Right atrium auricular region (tissue), 2 donors: ENCODE data around the gene NUP62CL. TPM values are rescaled to one million over a fixed set of nuclear protein-coding genes. Genes with fewer than 3 reads are reported as not detected.

Source experiments
- DNase-seq: peaks from one replicate; pipeline ENCODE4 v3.0.0-alpha.2; 2019; ENCODE audit warnings: low spot score
- H3K27ac ChIP-seq, 2 donors: fragments of 200-600 bp; sonication (generic); 1 replicate in 1 of 2; 2 replicates in 1 of 2; pipeline ENCODE4 v1.5.1; 2016 to 2019
- H3K27me3 ChIP-seq, 2 donors: fragments of 200-600 bp; sonication (generic); one replicate each; pipeline versions ENCODE4 v1.5.1 to v1.6.0; 2017 to 2019
- H3K36me3 ChIP-seq: fragments of 200-600 bp; sonication (generic); one replicate; pipeline ENCODE4 v1.5.1; 2016
- H3K4me1 ChIP-seq, 2 donors: fragments of 200-600 bp; sonication (generic); one replicate each; pipeline versions ENCODE4 v1.5.1 to v1.6.0; 2017 to 2019
- H3K4me3 ChIP-seq, 2 donors: fragments of 200-600 bp; sonication (generic); 1 replicate in 1 of 2; 2 replicates in 1 of 2; pipeline ENCODE4 v1.5.1; 2017 to 2019; ENCODE audit warnings: mild to moderate bottlenecking in 1 of 2, moderate library complexity in 1 of 2
- H3K9me3 ChIP-seq, 2 donors: fragments of 200-600 bp; sonication (generic); one replicate each; pipeline ENCODE4 v1.5.1; 2019
- total RNA-seq, 2 donors: library from RNA; depleted of rRNA; stranded (reverse); fragments of >200 nt; gene quantifications; one replicate each; pipeline ENCODE4 v1.1.0, GENCODE V29; 2016
- TF ChIP-seq, protein P1 (sequence below), 2 donors: fragments of 200-600 bp; sonication (generic); IDR thresholded peaks; one replicate each; pipeline ENCODE4 v1.5.1; 2019; ENCODE audit warnings: antibody characterized with exemption in 2 of 2

Gene NUP62CL
- total RNA-seq, 2 donors from 2014 or later, result not detected

DNA sequence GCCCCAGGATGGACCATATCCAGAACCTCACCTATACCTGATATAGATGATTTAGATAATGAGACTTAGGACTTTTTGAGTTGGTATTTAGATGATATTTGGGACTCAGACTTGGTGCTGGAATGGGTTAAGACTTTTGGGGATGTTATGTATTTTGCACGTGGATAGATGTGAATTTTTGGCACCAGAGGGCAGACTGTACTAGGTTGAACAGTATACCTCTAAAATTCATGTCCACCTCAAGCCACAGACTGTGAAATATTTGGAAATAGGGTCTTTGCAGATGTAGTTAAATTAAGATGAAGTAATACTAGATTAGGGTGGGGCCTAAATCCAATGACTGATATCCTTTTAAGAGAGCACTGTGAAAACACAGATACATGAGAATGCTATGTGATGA, 103.3 kb downstream of the NUP62CL start:
- Histone ChIP-seq H3K9me3 (no peaks in the 10 kb centered on the region), H3K36me3 (no peaks in the 10 kb centered on the region), H3K27me3 (no peaks in the 10 kb centered on the region), H3K4me1 (no peaks in the 10 kb centered on the region), H3K4me3 (no peak overlapping the region), H3K27ac (no peak overlapping the region)
- no peak for DNase-seq
- TF ChIP-seq, protein P1, sequence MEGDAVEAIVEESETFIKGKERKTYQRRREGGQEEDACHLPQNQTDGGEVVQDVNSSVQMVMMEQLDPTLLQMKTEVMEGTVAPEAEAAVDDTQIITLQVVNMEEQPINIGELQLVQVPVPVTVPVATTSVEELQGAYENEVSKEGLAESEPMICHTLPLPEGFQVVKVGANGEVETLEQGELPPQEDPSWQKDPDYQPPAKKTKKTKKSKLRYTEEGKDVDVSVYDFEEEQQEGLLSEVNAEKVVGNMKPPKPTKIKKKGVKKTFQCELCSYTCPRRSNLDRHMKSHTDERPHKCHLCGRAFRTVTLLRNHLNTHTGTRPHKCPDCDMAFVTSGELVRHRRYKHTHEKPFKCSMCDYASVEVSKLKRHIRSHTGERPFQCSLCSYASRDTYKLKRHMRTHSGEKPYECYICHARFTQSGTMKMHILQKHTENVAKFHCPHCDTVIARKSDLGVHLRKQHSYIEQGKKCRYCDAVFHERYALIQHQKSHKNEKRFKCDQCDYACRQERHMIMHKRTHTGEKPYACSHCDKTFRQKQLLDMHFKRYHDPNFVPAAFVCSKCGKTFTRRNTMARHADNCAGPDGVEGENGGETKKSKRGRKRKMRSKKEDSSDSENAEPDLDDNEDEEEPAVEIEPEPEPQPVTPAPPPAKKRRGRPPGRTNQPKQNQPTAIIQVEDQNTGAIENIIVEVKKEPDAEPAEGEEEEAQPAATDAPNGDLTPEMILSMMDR (IDR thresholded peaks at IDR 0.05), result no peak

DNA sequence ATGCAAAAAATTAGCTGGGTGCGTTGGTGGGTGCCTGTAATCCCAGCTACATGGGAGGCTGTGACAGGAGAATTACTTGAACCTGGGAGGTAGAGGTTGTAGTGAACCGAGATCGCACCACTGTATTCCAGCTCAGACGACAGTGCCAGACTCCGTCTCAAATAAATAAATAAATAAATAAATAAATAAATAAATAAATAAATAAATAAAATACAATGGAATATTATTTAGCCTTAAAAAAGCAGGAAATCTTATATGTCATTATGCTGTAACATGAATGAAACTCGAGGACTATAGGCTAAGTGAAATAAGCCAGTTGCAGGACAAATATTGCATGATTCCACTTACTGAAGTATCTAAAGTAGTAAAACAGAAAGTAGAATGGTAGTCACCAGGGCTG, 130.1 kb downstream of the NUP62CL start:
- no peak overlapping the region for H3K27ac ChIP-seq
- TF ChIP-seq, protein P1 (IDR thresholded peaks at IDR 0.05), result no peak
- no peaks in the 10 kb centered on the region for H3K36me3 ChIP-seq
- H3K4me3 ChIP-seq, result no peak overlapping the region
- no peak for DNase-seq
- no peaks in the 10 kb centered on the region for H3K4me1 ChIP-seq
- H3K27me3 ChIP-seq, result no peaks in the 10 kb centered on the region
- H3K9me3 ChIP-seq, result peaks cover 0 to 57% of the 10 kb centered on the region in 2 donors

Other genes starting within 250 kb of the NUP62CL start
- gene MORC4, start 206.2 kb downstream of the NUP62CL start, total RNA-seq, result 1 to 10 TPM; 3.6 to 7.4 TPM
- gene RBM41, start 87.6 kb downstream of the NUP62CL start, total RNA-seq, result 1 to 10 TPM; 6.7 to 7.3 TPM
- gene DNAAF6, start 178 bp upstream of the NUP62CL start, total RNA-seq, result not detected
- under 1 TPM in 1 of 2 donors, not detected in 1; 0.12 TPM for gene FRMPD3, start 243.2 kb upstream of the NUP62CL start, total RNA-seq